ENCODE measurements around the gene FER1L5.
"Not testable (repeated sequence)": the region's sequence is repeated elsewhere in the genome, so short reads cannot be mapped to it uniquely, and the experiment has no call there.

Gene FER1L5

GRCh38 chr2:96637385-96638143 lies 5.0 kb upstream of the FER1L5 start:
- DNase-seq = peak; percentile 16

- peak; percentile 86 for DNase-seq
These were observed 4.1 kb upstream of the FER1L5 start, which contains the start of gene KANSL3 for GRCh38 chr2:96638144-96639121. Gene KANSL3 (minus strand): TSS chr2:96638312. CDS start chr2:96637135, 1,177 bp downstream.

GRCh38 chr2:96647681-96648080 lies 5.1 kb downstream of the FER1L5 start:
- no peak for DNase-seq

GRCh38 chr2:96648306-96648930 lies 5.9 kb downstream of the FER1L5 start:
- no peak for DNase-seq

GRCh38 chr2:96649342-96649741 lies 6.8 kb downstream of the FER1L5 start:
- no peak for DNase-seq

- DNase-seq = no peak
These were observed 9.2 kb downstream of the FER1L5 start for GRCh38 chr2:96651793-96652192.

GRCh38 chr2:96654791-96655190 lies 12.2 kb downstream of the FER1L5 start:
- DNase-seq = not testable (repeated sequence)

GRCh38 chr2:96655526-96655925 lies 13.0 kb downstream of the FER1L5 start:
- DNase-seq = no peak

- DNase-seq = no peak
These were observed 14.0 kb downstream of the FER1L5 start for GRCh38 chr2:96656540-96656939.

- DNase-seq = no peak
These were observed 18.8 kb downstream of the FER1L5 start for GRCh38 chr2:96661324-96661723.

- no peak for DNase-seq
These were observed 19.8 kb downstream of the FER1L5 start for GRCh38 chr2:96662360-96662759.

GRCh38 chr2:96663177-96663576 lies 20.6 kb downstream of the FER1L5 start:
- no peak for DNase-seq

- no peak for DNase-seq
These were observed 21.3 kb downstream of the FER1L5 start for GRCh38 chr2:96663829-96664228.

- DNase-seq = no peak
These were observed 21.9 kb downstream of the FER1L5 start for GRCh38 chr2:96664366-96664925.

GRCh38 chr2:96665083-96665569 lies 22.6 kb downstream of the FER1L5 start:
- DNase-seq = no peak

- DNase-seq = not testable (repeated sequence)
These were observed 23.2 kb downstream of the FER1L5 start for GRCh38 chr2:96665717-96666116.

- no peak for DNase-seq
These were observed 26.2 kb downstream of the FER1L5 start for GRCh38 chr2:96668771-96669170.

- DNase-seq = no peak
These were observed 27.1 kb downstream of the FER1L5 start for GRCh38 chr2:96669539-96670215.

GRCh38 chr2:96679848-96680247 lies 37.3 kb downstream of the FER1L5 start:
- DNase-seq = no peak

- DNase-seq = no peak
These were observed 38.1 kb downstream of the FER1L5 start for GRCh38 chr2:96680561-96681141.

GRCh38 chr2:96681540-96681939 lies 39.0 kb downstream of the FER1L5 start:
- no peak for DNase-seq

- DNase-seq = no peak
These were observed 40.7 kb downstream of the FER1L5 start for GRCh38 chr2:96683307-96683706.
